ENCODE results near the gene ACLY.

ACLY gene

GRCh38 chr17:41957869-41958439 is 39.2 kb upstream of the ACLY start:
- Histone ChIP-seq H3K4me3 (ENCODE audit: low read length) (no peak overlapping the region; the same call in 1 of the 2 replicates), H3K9me3 (ENCODE audit: insufficient read depth, low read depth, low read length) (no peaks in the 10 kb centered on the region), H3K9ac (ENCODE audit: low read depth, low read length) (peak overlapping the region; percentile 30; the same call in 1 of the 2 replicates), H3K27ac (ENCODE audit: low read length) (peak overlapping the region; percentile 57), H3K27me3 (ENCODE audit: insufficient read depth, low read length) (no peaks in the 10 kb centered on the region), H3K36me3 (ENCODE audit: insufficient read depth, low read depth, low read length) (no peaks in the 10 kb centered on the region), H3K4me1 (ENCODE audit: insufficient read depth, low read length) (peaks cover 17% of the 10 kb centered on the region)

GRCh38 chr17:41957031-41957868 is 38.5 kb upstream of the ACLY start:
- no peaks in the 10 kb centered on the region for H3K9me3 ChIP-seq (ENCODE audit: insufficient read depth, low read depth, low read length)
- no peaks in the 10 kb centered on the region for H3K27me3 ChIP-seq (ENCODE audit: insufficient read depth, low read length)
- peaks cover 17% of the 10 kb centered on the region for H3K4me1 ChIP-seq (ENCODE audit: insufficient read depth, low read length)
- H3K36me3 ChIP-seq (ENCODE audit: insufficient read depth, low read depth, low read length): no peaks in the 10 kb centered on the region
- peak overlapping the region; percentile 57 for H3K27ac ChIP-seq (ENCODE audit: low read length)
- H3K9ac ChIP-seq (ENCODE audit: low read depth, low read length): peak overlapping the region; percentile 30; the same call in 1 of the 2 replicates
- peak overlapping the region; percentile 6; the same call in 1 of the 2 replicates for H3K4me3 ChIP-seq (ENCODE audit: low read length)

GRCh38 chr17:41956522-41956921 is 37.8 kb upstream of the ACLY start:
- H3K9me3 ChIP-seq (ENCODE audit: insufficient read depth, low read depth, low read length): no peaks in the 10 kb centered on the region
- H3K27ac ChIP-seq (ENCODE audit: low read length): no peak overlapping the region
- no peaks in the 10 kb centered on the region for H3K36me3 ChIP-seq (ENCODE audit: insufficient read depth, low read depth, low read length)
- no peaks in the 10 kb centered on the region for H3K27me3 ChIP-seq (ENCODE audit: insufficient read depth, low read length)
- H3K4me1 ChIP-seq (ENCODE audit: insufficient read depth, low read length): peaks cover 17% of the 10 kb centered on the region
- no peak overlapping the region for H3K4me3 ChIP-seq (ENCODE audit: low read length)
- no peak overlapping the region for H3K9ac ChIP-seq (ENCODE audit: low read depth, low read length)

- Histone ChIP-seq H3K4me3 (ENCODE audit: low read length) (no peak overlapping the region), H3K27me3 (ENCODE audit: insufficient read depth, low read length) (no peaks in the 10 kb centered on the region), H3K9ac (ENCODE audit: low read depth, low read length) (no peak overlapping the region), H3K27ac (ENCODE audit: low read length) (no peak overlapping the region), H3K4me1 (ENCODE audit: insufficient read depth, low read length) (no peaks in the 10 kb centered on the region), H3K9me3 (ENCODE audit: insufficient read depth, low read depth, low read length) (no peaks in the 10 kb centered on the region), H3K36me3 (ENCODE audit: insufficient read depth, low read depth, low read length) (no peaks in the 10 kb centered on the region)
Measured at GRCh38 chr17:41948762-41949460, 30.2 kb upstream of the ACLY start.

GRCh38 chr17:41944943-41945342 is 26.2 kb upstream of the ACLY start:
- Histone ChIP-seq H3K27ac (ENCODE audit: low read length) (no peak overlapping the region), H3K27me3 (ENCODE audit: insufficient read depth, low read length) (no peaks in the 10 kb centered on the region), H3K4me1 (ENCODE audit: insufficient read depth, low read length) (no peaks in the 10 kb centered on the region), H3K9me3 (ENCODE audit: insufficient read depth, low read depth, low read length) (no peaks in the 10 kb centered on the region), H3K4me3 (ENCODE audit: low read length) (no peak overlapping the region), H3K9ac (ENCODE audit: low read depth, low read length) (no peak overlapping the region), H3K36me3 (ENCODE audit: insufficient read depth, low read depth, low read length) (no peaks in the 10 kb centered on the region)

GRCh38 chr17:41943492-41943891 is 24.7 kb upstream of the ACLY start:
- no peaks in the 10 kb centered on the region for H3K4me1 ChIP-seq (ENCODE audit: insufficient read depth, low read length)
- H3K36me3 ChIP-seq (ENCODE audit: insufficient read depth, low read depth, low read length): no peaks in the 10 kb centered on the region
- no peak overlapping the region for H3K4me3 ChIP-seq (ENCODE audit: low read length)
- H3K9me3 ChIP-seq (ENCODE audit: insufficient read depth, low read depth, low read length): no peaks in the 10 kb centered on the region
- H3K9ac ChIP-seq (ENCODE audit: low read depth, low read length): no peak overlapping the region
- H3K27me3 ChIP-seq (ENCODE audit: insufficient read depth, low read length): no peaks in the 10 kb centered on the region
- no peak overlapping the region for H3K27ac ChIP-seq (ENCODE audit: low read length)

- H3K27me3 ChIP-seq (ENCODE audit: insufficient read depth, low read length): no peaks in the 10 kb centered on the region
- no peaks in the 10 kb centered on the region for H3K4me1 ChIP-seq (ENCODE audit: insufficient read depth, low read length)
- H3K36me3 ChIP-seq (ENCODE audit: insufficient read depth, low read depth, low read length): no peaks in the 10 kb centered on the region
- no peaks in the 10 kb centered on the region for H3K9me3 ChIP-seq (ENCODE audit: insufficient read depth, low read depth, low read length)
- no peak overlapping the region for H3K27ac ChIP-seq (ENCODE audit: low read length)
- no peak overlapping the region for H3K9ac ChIP-seq (ENCODE audit: low read depth, low read length)
- no peak overlapping the region for H3K4me3 ChIP-seq (ENCODE audit: low read length)
Measured at GRCh38 chr17:41942626-41943373, 24.0 kb upstream of the ACLY start.

- H3K27ac ChIP-seq (ENCODE audit: low read length): no peak overlapping the region
- H3K9me3 ChIP-seq (ENCODE audit: insufficient read depth, low read depth, low read length): no peaks in the 10 kb centered on the region
- H3K27me3 ChIP-seq (ENCODE audit: insufficient read depth, low read length): no peaks in the 10 kb centered on the region
- no peak overlapping the region for H3K9ac ChIP-seq (ENCODE audit: low read depth, low read length)
- H3K4me1 ChIP-seq (ENCODE audit: insufficient read depth, low read length): no peaks in the 10 kb centered on the region
- no peaks in the 10 kb centered on the region for H3K36me3 ChIP-seq (ENCODE audit: insufficient read depth, low read depth, low read length)
- H3K4me3 ChIP-seq (ENCODE audit: low read length): no peak overlapping the region
Measured at GRCh38 chr17:41941168-41941567, 22.4 kb upstream of the ACLY start.

- Histone ChIP-seq H3K27ac (ENCODE audit: low read length) (no peak overlapping the region), H3K9ac (ENCODE audit: low read depth, low read length) (no peak overlapping the region), H3K9me3 (ENCODE audit: insufficient read depth, low read depth, low read length) (no peaks in the 10 kb centered on the region), H3K36me3 (ENCODE audit: insufficient read depth, low read depth, low read length) (peaks cover 3% of the 10 kb centered on the region; the same call in 1 of the 2 replicates), H3K27me3 (ENCODE audit: insufficient read depth, low read length) (no peaks in the 10 kb centered on the region), H3K4me1 (ENCODE audit: insufficient read depth, low read length) (no peaks in the 10 kb centered on the region), H3K4me3 (ENCODE audit: low read length) (no peak overlapping the region)
Measured at GRCh38 chr17:41939693-41940090, 20.9 kb upstream of the ACLY start.

- H3K9ac ChIP-seq (ENCODE audit: low read depth, low read length): no peak overlapping the region
- no peaks in the 10 kb centered on the region for H3K4me1 ChIP-seq (ENCODE audit: insufficient read depth, low read length)
- no peaks in the 10 kb centered on the region for H3K27me3 ChIP-seq (ENCODE audit: insufficient read depth, low read length)
- peaks cover 3% of the 10 kb centered on the region; the same call in 1 of the 2 replicates for H3K36me3 ChIP-seq (ENCODE audit: insufficient read depth, low read depth, low read length)
- no peak overlapping the region for H3K27ac ChIP-seq (ENCODE audit: low read length)
- H3K4me3 ChIP-seq (ENCODE audit: low read length): no peak overlapping the region
- no peaks in the 10 kb centered on the region for H3K9me3 ChIP-seq (ENCODE audit: insufficient read depth, low read depth, low read length)
Measured at GRCh38 chr17:41939044-41939692, 20.4 kb upstream of the ACLY start.

All from iPS-20b (cell line).